Measurements from ENCODE around the gene TMEM62.

TMEM62 gene

GRCh38 chr15:43183270-43183669 is 49.9 kb downstream of the TMEM62 start:
- TF ChIP-seq CTCF (IDR thresholded peaks at IDR 0.05; ENCODE audit: borderline replicate concordance, insufficient read depth, low read depth, low read length), result no peak
- no peak overlapping the region for H3K4me3 ChIP-seq (ENCODE audit: low read depth, low read length)

- no peak for TF ChIP-seq CTCF (IDR thresholded peaks at IDR 0.05; ENCODE audit: borderline replicate concordance, insufficient read depth, low read depth, low read length)
- no peak overlapping the region for H3K4me3 ChIP-seq (ENCODE audit: low read depth, low read length)
Measured at GRCh38 chr15:43184407-43185124, 51.2 kb downstream of the TMEM62 start.

GRCh38 chr15:43185157-43186002 is 52.0 kb downstream of the TMEM62 start, which contains the start of gene CCNDBP1:
TSS of gene CCNDBP1 (plus strand) at chr15:43185403. CDS start at chr15:43185499, 96 bp downstream.
- H3K4me3 ChIP-seq (ENCODE audit: low read depth, low read length), result peak within 1 kb of the TSS; percentile 64
- TF ChIP-seq CTCF (IDR thresholded peaks at IDR 0.05; ENCODE audit: borderline replicate concordance, insufficient read depth, low read depth, low read length), result peak; percentile 51

- no peak for TF ChIP-seq CTCF (IDR thresholded peaks at IDR 0.05; ENCODE audit: borderline replicate concordance, insufficient read depth, low read depth, low read length)
- H3K4me3 ChIP-seq (ENCODE audit: low read depth, low read length), result peak overlapping the region; percentile 64
Measured at GRCh38 chr15:43186003-43186353, 52.6 kb downstream of the TMEM62 start.

- H3K4me3 ChIP-seq (ENCODE audit: low read depth, low read length), result no peak overlapping the region
- TF ChIP-seq CTCF (IDR thresholded peaks at IDR 0.05; ENCODE audit: borderline replicate concordance, insufficient read depth, low read depth, low read length), result peak; percentile 28; the same call in 1 of the 2 replicates
Measured at GRCh38 chr15:43187544-43188155, 54.3 kb downstream of the TMEM62 start.

GRCh38 chr15:43189296-43189695 is 55.9 kb downstream of the TMEM62 start:
- no peak for TF ChIP-seq CTCF (IDR thresholded peaks at IDR 0.05; ENCODE audit: borderline replicate concordance, insufficient read depth, low read depth, low read length)

More at GRCh38 chr15:43189296-43189695, 55.9 kb downstream of the TMEM62 start:
- H3K4me3 ChIP-seq (ENCODE audit: low read depth, low read length), result no peak overlapping the region

Data from GM12875 (cell line).